Activated CD4-positive, alpha-beta T cell treated with anti-CD3 and anti-CD28 coated beads, Interleukin-2, amount 10 ng/mL, durations not matched to agents 24 days and 14 days (primary cell): ENCODE data around the gene MAP3K14. TPM values are rescaled to one million over a fixed set of nuclear protein-coding genes. Genes with fewer than 3 reads are reported as not detected.

Experiments used
- DNase-seq: peaks from one replicate; pipeline ENCODE4 v3.0.0; 2022
- H3K27ac Mint-ChIP-seq: one replicate; pipeline ENCODE4 v1.8.0; 2022; ENCODE audit warnings: mild to moderate bottlenecking, mixed read lengths
- H3K27me3 Mint-ChIP-seq: one replicate; pipeline ENCODE4 v1.8.0; 2022; ENCODE audit warnings: mixed read lengths
- H3K36me3 Mint-ChIP-seq: one replicate; pipeline ENCODE4 v1.8.0; 2022; ENCODE audit warnings: low read depth, mild to moderate bottlenecking, mixed read lengths
- H3K4me1 Mint-ChIP-seq: one replicate; pipeline ENCODE4 v1.8.0; 2021; ENCODE audit warnings: mixed read lengths
- H3K4me3 Mint-ChIP-seq: one replicate; pipeline ENCODE4 v1.8.0; 2022; ENCODE audit warnings: mild to moderate bottlenecking, moderate library complexity, mixed read lengths
- H3K9me3 Mint-ChIP-seq: one replicate; pipeline ENCODE4 v1.8.0; 2021; ENCODE audit warnings: mixed read lengths
- intact Hi-C: fragments of 100-400 bp; cut with micrococcal nuclease; formaldehyde crosslinking; loops from one replicate; pipeline ENCODE4 v1.15.1; 2023
- total RNA-seq: library from RNA; stranded (reverse); gene quantifications from 2 replicates; pipeline ENCODE4 v1.2.3, GENCODE V29; 2022

MAP3K14 gene
- total RNA-seq, 1 donor from 2014 or later, result 61.0 TPM

- H3K36me3 Mint-ChIP-seq, result peaks cover 48% of the 10 kb centered on the region
- peaks cover 3% of the 10 kb centered on the region for H3K27me3 Mint-ChIP-seq
- peaks cover 68% of the 10 kb centered on the region for H3K4me1 Mint-ChIP-seq
- DNase-seq, result no peak
- H3K27ac Mint-ChIP-seq, result peak overlapping the region; percentile 95
- H3K4me3 Mint-ChIP-seq, result peak overlapping the region; percentile 89
- intact Hi-C loops, result loop anchor here (2.0 to 5.0 kb wide), 3 partner anchors 13 to 876 kb away; partner anchors contain the start of genes HEXIM1 and KANSL1
- no peaks in the 10 kb centered on the region for H3K9me3 Mint-ChIP-seq
Observed at GRCh38 chr17:45315648-45316433, 979 bp downstream of the MAP3K14 start.

- intact Hi-C loops, result loop anchor here (5.0 kb wide), 2 partner anchors 253 to 877 kb away; partner anchors contain the start of genes KANSL1 and NMT1
- H3K4me1 Mint-ChIP-seq, result peaks cover 70% of the 10 kb centered on the region
Observed at GRCh38 chr17:45314741-45315647, 1.8 kb downstream of the MAP3K14 start.

GRCh38 chr17:45313996-45314740, 2.7 kb downstream of the MAP3K14 start:
- Mint-ChIP-seq H3K36me3 (peaks cover 63% of the 10 kb centered on the region), H3K9me3 (no peaks in the 10 kb centered on the region), H3K4me1 (peaks cover 69% of the 10 kb centered on the region), H3K27ac (peak overlapping the region; percentile 95), H3K27me3 (peaks cover 3% of the 10 kb centered on the region), H3K4me3 (peak overlapping the region; percentile 89)
- DNase-seq, result no peak
- intact Hi-C loops, result loop anchor here (5.0 kb wide), 1 partner anchor 252 kb away; the partner anchor contains the start of gene NMT1

More at GRCh38 chr17:45314741-45315647, 1.8 kb downstream of the MAP3K14 start:
- Mint-ChIP-seq H3K4me3 (peak overlapping the region; percentile 89), H3K27me3 (peaks cover 3% of the 10 kb centered on the region), H3K36me3 (peaks cover 57% of the 10 kb centered on the region), H3K9me3 (no peaks in the 10 kb centered on the region), H3K27ac (peak overlapping the region; percentile 95)
- peak; percentile 74 for DNase-seq

- no peak for DNase-seq
- Mint-ChIP-seq H3K4me3 (peak overlapping the region; percentile 89), H3K9me3 (no peaks in the 10 kb centered on the region), H3K27ac (peak overlapping the region; percentile 95), H3K27me3 (peaks cover 3% of the 10 kb centered on the region), H3K4me1 (peaks cover 65% of the 10 kb centered on the region), H3K36me3 (peaks cover 68% of the 10 kb centered on the region)
- intact Hi-C loops, result loop anchor here (5.0 kb wide), 1 partner anchor 251 kb away; the partner anchor contains the start of gene NMT1
Observed at GRCh38 chr17:45313421-45313771, 3.4 kb downstream of the MAP3K14 start.

- Mint-ChIP-seq H3K9me3 (no peaks in the 10 kb centered on the region), H3K4me1 (peaks cover 69% of the 10 kb centered on the region), H3K4me3 (peak overlapping the region; percentile 89), H3K27ac (peak overlapping the region; percentile 95), H3K36me3 (peaks cover 73% of the 10 kb centered on the region), H3K27me3 (peaks cover 3% of the 10 kb centered on the region)
- intact Hi-C loops, result loop anchor here (1.0 to 5.0 kb wide), 4 partner anchors 8 to 250 kb away; partner anchors contain the start of gene NMT1
- peak; percentile 77 for DNase-seq
Observed at GRCh38 chr17:45312477-45313420, 4.1 kb downstream of the MAP3K14 start.

- H3K27ac Mint-ChIP-seq, result peak overlapping the region; percentile 95
- no peaks in the 10 kb centered on the region for H3K9me3 Mint-ChIP-seq
- H3K4me1 Mint-ChIP-seq, result peaks cover 68% of the 10 kb centered on the region
- peak; percentile 94 for DNase-seq
- intact Hi-C loops, result loop anchor here (1.0 to 5.0 kb wide), 4 partner anchors 8 to 250 kb away; partner anchors contain the start of gene NMT1
- no peaks in the 10 kb centered on the region for H3K27me3 Mint-ChIP-seq
- peak overlapping the region; percentile 89 for H3K4me3 Mint-ChIP-seq
- peaks cover 73% of the 10 kb centered on the region for H3K36me3 Mint-ChIP-seq
Observed at GRCh38 chr17:45311760-45312476, 4.9 kb downstream of the MAP3K14 start.

- Mint-ChIP-seq H3K27me3 (no peaks in the 10 kb centered on the region), H3K27ac (peak overlapping the region; percentile 95), H3K4me1 (peaks cover 72% of the 10 kb centered on the region), H3K36me3 (peaks cover 76% of the 10 kb centered on the region), H3K9me3 (no peaks in the 10 kb centered on the region), H3K4me3 (peak overlapping the region; percentile 89)
- no peak for DNase-seq
- intact Hi-C loops, result loop anchor here (5.0 kb wide), 1 partner anchor 249 kb away; the partner anchor contains the start of gene NMT1
Observed at GRCh38 chr17:45311401-45311759, 5.4 kb downstream of the MAP3K14 start.

GRCh38 chr17:45310380-45311324, 6.2 kb downstream of the MAP3K14 start:
- peak overlapping the region; percentile 95 for H3K27ac Mint-ChIP-seq
- H3K4me3 Mint-ChIP-seq, result peak overlapping the region; percentile 89
- no peaks in the 10 kb centered on the region for H3K27me3 Mint-ChIP-seq
- intact Hi-C loops, result loop anchor here (5.0 kb wide), 1 partner anchor 248 kb away; the partner anchor contains the start of gene NMT1
- no peaks in the 10 kb centered on the region for H3K9me3 Mint-ChIP-seq
- no peak for DNase-seq
- peaks cover 78% of the 10 kb centered on the region for H3K4me1 Mint-ChIP-seq
- peaks cover 75% of the 10 kb centered on the region for H3K36me3 Mint-ChIP-seq

GRCh38 chr17:45309400-45309799, 7.4 kb downstream of the MAP3K14 start:
- intact Hi-C loops, result no loop called here
- Mint-ChIP-seq H3K4me3 (peak overlapping the region; percentile 37), H3K27me3 (no peaks in the 10 kb centered on the region)

GRCh38 chr17:45308840-45309239, 8.0 kb downstream of the MAP3K14 start:
- H3K36me3 Mint-ChIP-seq, result peaks cover 69% of the 10 kb centered on the region
- no peaks in the 10 kb centered on the region for H3K27me3 Mint-ChIP-seq
- H3K27ac Mint-ChIP-seq, result peak overlapping the region; percentile 96
- no peaks in the 10 kb centered on the region for H3K9me3 Mint-ChIP-seq
- peak overlapping the region; percentile 37 for H3K4me3 Mint-ChIP-seq
- no peak for DNase-seq
- intact Hi-C loops, result no loop called here
- H3K4me1 Mint-ChIP-seq, result peaks cover 77% of the 10 kb centered on the region

More at GRCh38 chr17:45309400-45309799, 7.4 kb downstream of the MAP3K14 start:
- Mint-ChIP-seq H3K36me3 (peaks cover 70% of the 10 kb centered on the region), H3K27ac (peak overlapping the region; percentile 96), H3K9me3 (no peaks in the 10 kb centered on the region), H3K4me1 (peaks cover 77% of the 10 kb centered on the region)
- DNase-seq, result no peak

- H3K27ac Mint-ChIP-seq, result peak overlapping the region; percentile 96
- no peaks in the 10 kb centered on the region for H3K27me3 Mint-ChIP-seq
- peaks cover 62% of the 10 kb centered on the region for H3K36me3 Mint-ChIP-seq
- H3K4me3 Mint-ChIP-seq, result peak overlapping the region; percentile 69
- H3K4me1 Mint-ChIP-seq, result peaks cover 74% of the 10 kb centered on the region
- intact Hi-C loops, result no loop called here
- no peak for DNase-seq
- no peaks in the 10 kb centered on the region for H3K9me3 Mint-ChIP-seq
Observed at GRCh38 chr17:45308016-45308365, 8.8 kb downstream of the MAP3K14 start.
